SH-SY5Y (cell line): ENCODE measurements around the gene MYO1D.

ENCODE experiments used
- GATA2 ChIP-seq: IDR thresholded peaks from 2 replicates; pipeline ENCODE4 v1.6.1; 2011; ENCODE audit warnings: mild to moderate bottlenecking, low read depth, low read length
- GATA3 ChIP-seq: IDR thresholded peaks from 2 replicates; pipeline ENCODE4 v1.6.1; 2011; ENCODE audit warnings: low read depth, mild to moderate bottlenecking, low read length, moderate library complexity

DNA sequence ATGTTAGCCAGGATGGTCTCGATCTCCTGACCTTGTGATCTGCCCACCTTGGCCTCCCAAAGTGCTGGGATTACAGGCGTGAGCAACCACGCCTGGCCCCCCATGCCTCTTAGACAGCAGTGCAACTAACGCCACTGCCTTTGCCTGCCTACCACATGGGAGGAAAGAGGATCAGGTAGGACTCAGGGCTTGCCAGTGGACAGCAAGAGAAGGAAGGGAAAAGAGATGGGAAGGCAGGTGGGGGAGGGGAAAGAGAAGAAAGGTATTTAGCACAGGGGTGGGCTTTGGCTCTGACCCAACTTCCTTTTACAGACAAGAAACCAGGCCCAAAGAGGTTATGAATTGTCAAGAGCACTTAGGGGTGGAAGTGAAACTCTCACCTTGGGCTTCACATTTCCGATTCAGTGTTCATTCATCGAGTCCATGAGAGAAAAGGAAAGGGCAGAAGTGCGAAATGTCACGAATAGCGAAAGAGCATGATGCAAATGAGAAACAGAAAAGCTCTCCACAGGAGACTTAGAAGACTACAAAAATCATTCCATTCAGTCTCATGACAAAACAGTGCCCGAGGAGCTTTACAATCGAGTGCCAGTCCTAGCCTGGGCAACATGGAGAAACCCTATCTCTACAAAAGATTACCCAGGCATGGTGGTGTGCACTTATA is 353.8 kb downstream of the MYO1D start:
- TF ChIP-seq GATA3 (no peak), GATA2 (no peak)
